WTC11 (cell line): ENCODE data around the gene DISP2.

Source experiments
- ATF2 ChIP-seq: sonication (generic); formaldehyde crosslinking; IDR thresholded peaks from 2 replicates; pipeline ENCODE4 v1.8.1; 2022; ENCODE audit warnings: low read depth, missing genetic modification reagents, borderline replicate concordance
- CBFB ChIP-seq: sonication (generic); formaldehyde crosslinking; IDR thresholded peaks from 2 replicates; pipeline ENCODE4 v1.8.1; 2022; ENCODE audit warnings: mild to moderate bottlenecking, low read depth, missing genetic modification reagents
- CREB1 ChIP-seq: sonication (generic); formaldehyde crosslinking; IDR thresholded peaks from 2 replicates; pipeline ENCODE4 v1.8.0; 2023; ENCODE audit warnings: mild to moderate bottlenecking, missing genetic modification reagents
- CTCF ChIP-seq: fragments of 200-600 bp; IDR thresholded peaks from 2 replicates; pipeline ENCODE4 v1.8.0; 2022; ENCODE audit warnings: antibody characterized with exemption
- E2F5 ChIP-seq: sonication (generic); formaldehyde crosslinking; IDR thresholded peaks from 2 replicates; pipeline ENCODE4 v1.8.1; 2022; ENCODE audit warnings: mild to moderate bottlenecking, moderate library complexity, missing genetic modification reagents
- ETV6 ChIP-seq: sonication (generic); formaldehyde crosslinking; IDR thresholded peaks from 2 replicates; pipeline ENCODE4 v1.8.1; 2022; ENCODE audit warnings: mild to moderate bottlenecking, missing genetic modification reagents
- GABPB1 ChIP-seq: sonication (generic); formaldehyde crosslinking; IDR thresholded peaks from 2 replicates; pipeline ENCODE4 v1.8.1; 2023; ENCODE audit warnings: mild to moderate bottlenecking, missing genetic modification reagents
- MAX ChIP-seq: sonication (generic); formaldehyde crosslinking; IDR thresholded peaks from 2 replicates; pipeline ENCODE4 v1.8.0; 2022; ENCODE audit warnings: mild to moderate bottlenecking, missing genetic modification reagents
- NFYB ChIP-seq: sonication (generic); formaldehyde crosslinking; conservative IDR thresholded peaks from 2 replicates; pipeline ENCODE4 v1.8.0; 2022; ENCODE audit warnings: low read depth, missing genetic modification reagents
- OVOL2 ChIP-seq: fragments of 250-450 bp; sonication (Bioruptor Pico); IDR thresholded peaks from 2 replicates; pipeline ENCODE4 v1.9.0; 2021; ENCODE audit warnings: mild to moderate bottlenecking, borderline replicate concordance
- PRDM15 ChIP-seq: sonication (generic); formaldehyde crosslinking; IDR thresholded peaks from 2 replicates; pipeline ENCODE4 v1.8.0; 2022; ENCODE audit warnings: missing genetic modification reagents
- SMAD3 ChIP-seq: sonication (generic); formaldehyde crosslinking; IDR thresholded peaks from 2 replicates; pipeline ENCODE4 v1.8.0; 2022; ENCODE audit warnings: missing genetic modification reagents, mild to moderate bottlenecking, borderline replicate concordance
- ZNF219 ChIP-seq: sonication (generic); formaldehyde crosslinking; IDR thresholded peaks from 2 replicates; pipeline ENCODE4 v1.8.0; 2023; ENCODE audit warnings: missing genetic modification reagents, mild to moderate bottlenecking, borderline replicate concordance

- TF ChIP-seq CREB1 (CRISPR knock-in tag) (no peak), ATF2 (CRISPR knock-in tag) (no peak), CTCF (no peak), OVOL2 (no peak), SMAD3 (no peak), PRDM15 (CRISPR knock-in tag) (no peak), CBFB (CRISPR knock-in tag) (no peak), ETV6 (CRISPR knock-in tag) (no peak), E2F5 (CRISPR knock-in tag) (no peak), GABPB1 (no peak), NFYB (CRISPR knock-in tag) (no peak), MAX (CRISPR knock-in tag) (no peak), ZNF219 (CRISPR knock-in tag) (no peak)
Measured at GRCh38 chr15:40357246-40357645, 773 bp upstream of the DISP2 start.
